ENCODE results near the gene TERT. TPM values are rescaled to one million over a fixed set of nuclear protein-coding genes. Genes with fewer than 3 reads are reported as not detected.
"Not testable (repeated sequence)": the region's sequence is repeated elsewhere in the genome, so short reads cannot be mapped to it uniquely, and the experiment has no call there.

Gene TERT
- total RNA-seq, 1 donor from 2014 or later: 0.20 TPM

- H3K36me3 Mint-ChIP-seq: no peaks in the 10 kb centered on the region
- no peak for DNase-seq (ENCODE audit: low spot score in 2 of 2, unreplicated experiment in 2 of 2)
- H3K4me3 Mint-ChIP-seq: no peak overlapping the region
- no peaks in the 10 kb centered on the region for H3K27me3 Mint-ChIP-seq (ENCODE audit: low read depth)
- H3K9me3 Mint-ChIP-seq: no peaks in the 10 kb centered on the region
- no peak for TF ChIP-seq CTCF (IDR thresholded peaks at IDR 0.05; ENCODE audit: unreplicated experiment)
- H3K27ac Mint-ChIP-seq: no peak overlapping the region
- no peaks in the 10 kb centered on the region for H3K4me1 Mint-ChIP-seq
These were observed 26.2 kb downstream of the TERT start for GRCh38 chr5:1268666-1269065.

- H3K27ac Mint-ChIP-seq: no peak overlapping the region
- H3K9me3 Mint-ChIP-seq: no peaks in the 10 kb centered on the region
- H3K4me1 Mint-ChIP-seq: no peaks in the 10 kb centered on the region
- no peak for TF ChIP-seq CTCF (IDR thresholded peaks at IDR 0.05; ENCODE audit: unreplicated experiment)
- H3K4me3 Mint-ChIP-seq: no peak overlapping the region
- no peaks in the 10 kb centered on the region for H3K27me3 Mint-ChIP-seq (ENCODE audit: low read depth)
- no peak for DNase-seq (ENCODE audit: low spot score in 2 of 2, unreplicated experiment in 2 of 2)
- no peaks in the 10 kb centered on the region for H3K36me3 Mint-ChIP-seq
These were observed 26.8 kb downstream of the TERT start for GRCh38 chr5:1268056-1268455.

- H3K4me3 Mint-ChIP-seq, H3K36me3 Mint-ChIP-seq: not testable (repeated sequence)
These were observed 27.4 kb downstream of the TERT start for GRCh38 chr5:1267464-1267863.

GRCh38 chr5:1266791-1267190 is 28.1 kb downstream of the TERT start:
- H3K36me3 Mint-ChIP-seq: no peaks in the 10 kb centered on the region

More at GRCh38 chr5:1267464-1267863, 27.4 kb downstream of the TERT start:
- not testable (repeated sequence) for H3K4me1 Mint-ChIP-seq; H3K27me3 Mint-ChIP-seq (ENCODE audit: low read depth); H3K9me3 Mint-ChIP-seq; DNase-seq (ENCODE audit: low spot score in 2 of 2, unreplicated experiment in 2 of 2); H3K27ac Mint-ChIP-seq

GRCh38 chr5:1265461-1266455 is 29.1 kb downstream of the TERT start:
- DNase-seq (ENCODE audit: low spot score in 2 of 2, unreplicated experiment in 2 of 2): no peak
- Mint-ChIP-seq H3K4me1 (no peaks in the 10 kb centered on the region), H3K9me3 (no peaks in the 10 kb centered on the region), H3K27ac (no peak overlapping the region), H3K36me3 (no peaks in the 10 kb centered on the region), H3K27me3 (ENCODE audit: low read depth) (peaks cover 15% of the 10 kb centered on the region), H3K4me3 (no peak overlapping the region)
- TF ChIP-seq CTCF (IDR thresholded peaks at IDR 0.05; ENCODE audit: unreplicated experiment): no peak

More at GRCh38 chr5:1266791-1267190, 28.1 kb downstream of the TERT start:
- Mint-ChIP-seq H3K27ac (no peak overlapping the region), H3K4me1 (no peaks in the 10 kb centered on the region), H3K9me3 (no peaks in the 10 kb centered on the region), H3K27me3 (ENCODE audit: low read depth) (peaks cover 8% of the 10 kb centered on the region), H3K4me3 (no peak overlapping the region)
- no peak for TF ChIP-seq CTCF (IDR thresholded peaks at IDR 0.05; ENCODE audit: unreplicated experiment)
- no peak for DNase-seq (ENCODE audit: low spot score in 2 of 2, unreplicated experiment in 2 of 2)

- Mint-ChIP-seq H3K27ac (no peak overlapping the region), H3K9me3 (no peaks in the 10 kb centered on the region)
- no peak for DNase-seq (ENCODE audit: low spot score in 2 of 2, unreplicated experiment in 2 of 2)
These were observed 29.8 kb downstream of the TERT start for GRCh38 chr5:1265026-1265425.

More at GRCh38 chr5:1265026-1265425, 29.8 kb downstream of the TERT start:
- Mint-ChIP-seq H3K4me3 (no peak overlapping the region), H3K27me3 (ENCODE audit: low read depth) (peaks cover 17% of the 10 kb centered on the region), H3K4me1 (no peaks in the 10 kb centered on the region), H3K36me3 (no peaks in the 10 kb centered on the region)
- no peak for TF ChIP-seq CTCF (IDR thresholded peaks at IDR 0.05; ENCODE audit: unreplicated experiment)

Measured in mesothelial cell of epicardium (in vitro differentiated cells).